ENCODE data around the gene ABTB1.
"Not testable (repeated sequence)": the region's sequence is repeated elsewhere in the genome, so short reads cannot be mapped to it uniquely, and the experiment has no call there.

Gene ABTB1

GRCh38 chr3:127650236-127650635 lies 22.5 kb upstream of the ABTB1 start:
- DNase-seq (ENCODE audit: low spot score): no peak

- no peak for DNase-seq (ENCODE audit: low spot score)
These were observed 21.1 kb upstream of the ABTB1 start for GRCh38 chr3:127651516-127652172.

- peak; percentile 49 for DNase-seq (ENCODE audit: low spot score)
These were observed 20.3 kb upstream of the ABTB1 start for GRCh38 chr3:127652246-127652995.

- DNase-seq (ENCODE audit: low spot score): no peak
These were observed 18.4 kb upstream of the ABTB1 start for GRCh38 chr3:127654374-127654773.

GRCh38 chr3:127654993-127655392 lies 17.8 kb upstream of the ABTB1 start:
- not testable (repeated sequence) for DNase-seq (ENCODE audit: low spot score)

- DNase-seq (ENCODE audit: low spot score): no peak
These were observed 17.1 kb upstream of the ABTB1 start for GRCh38 chr3:127655641-127656040.

GRCh38 chr3:127656906-127657305 lies 15.8 kb upstream of the ABTB1 start:
- DNase-seq (ENCODE audit: low spot score): no peak

- DNase-seq (ENCODE audit: low spot score): no peak
These were observed 14.5 kb upstream of the ABTB1 start for GRCh38 chr3:127658234-127658633.

GRCh38 chr3:127660621-127661251 lies 12.0 kb upstream of the ABTB1 start:
- DNase-seq (ENCODE audit: low spot score): no peak

- DNase-seq (ENCODE audit: low spot score): no peak
These were observed 11.2 kb upstream of the ABTB1 start for GRCh38 chr3:127661600-127661999.

GRCh38 chr3:127662001-127662469 lies 10.7 kb upstream of the ABTB1 start:
- no peak for DNase-seq (ENCODE audit: low spot score)

- DNase-seq (ENCODE audit: low spot score): no peak
These were observed 9.6 kb upstream of the ABTB1 start for GRCh38 chr3:127663151-127663550.

- DNase-seq (ENCODE audit: low spot score): no peak
These were observed 7.6 kb upstream of the ABTB1 start for GRCh38 chr3:127665165-127665564.

GRCh38 chr3:127665586-127665985 lies 7.2 kb upstream of the ABTB1 start:
- no peak for DNase-seq (ENCODE audit: low spot score)

- DNase-seq (ENCODE audit: low spot score): no peak
These were observed 6.1 kb upstream of the ABTB1 start for GRCh38 chr3:127666676-127667075.

- peak; percentile 43 for DNase-seq (ENCODE audit: low spot score)
These were observed 5.6 kb upstream of the ABTB1 start for GRCh38 chr3:127667119-127667681.

- DNase-seq (ENCODE audit: low spot score): no peak
These were observed 3.8 kb upstream of the ABTB1 start for GRCh38 chr3:127668906-127669305.

- DNase-seq (ENCODE audit: low spot score): no peak
These were observed 3.1 kb upstream of the ABTB1 start for GRCh38 chr3:127669541-127670228.

- no peak for DNase-seq (ENCODE audit: low spot score)
These were observed 2.6 kb upstream of the ABTB1 start for GRCh38 chr3:127670229-127670559.

- DNase-seq (ENCODE audit: low spot score): no peak
These were observed 1.8 kb upstream of the ABTB1 start for GRCh38 chr3:127670761-127671522.
